ENCODE results near the gene POMGNT1. TPM values are rescaled to one million over a fixed set of nuclear protein-coding genes. Genes with fewer than 3 reads are reported as not detected.
"Not testable (repeated sequence)": the region's sequence is repeated elsewhere in the genome, so short reads cannot be mapped to it uniquely, and the experiment has no call there.

The POMGNT1 gene
- total and polyA plus RNA-seq, 4 donors, result 34.6 to 70.2 (median 44.7) TPM

- Histone ChIP-seq H3K9me3 (ENCODE audit: control insufficient read depth in 4 of 4, insufficient read depth in 3 of 4, low read length in 3 of 4) (no peaks in the 10 kb centered on the region), H3K9ac (ENCODE audit: insufficient read depth in 1 of 2, low read length in 2 of 2) (no peak overlapping the region), H3K4me1 (ENCODE audit: control insufficient read depth in 5 of 5, insufficient read depth in 5 of 5, low read length in 5 of 5) (peaks cover 0 to 17% (median 4%) of the 10 kb centered on the region in 5 donors), H3K4me3 (no peak overlapping the region), H3K27me3 (ENCODE audit: control insufficient read depth in 3 of 3, insufficient read depth in 3 of 3, low read length in 2 of 3) (no peaks in the 10 kb centered on the region), H3K36me3 (ENCODE audit: control insufficient read depth in 4 of 4, insufficient read depth in 4 of 4, low read length in 4 of 4) (no peaks in the 10 kb centered on the region), H3K27ac (ENCODE audit: low read depth in 1 of 2, low read length in 1 of 2) (no peak overlapping the region)
- DNase-seq (peak in 2 of 3 donors; percentile 11 to 31), ATAC-seq (ENCODE audit: insufficient read depth, low FRiP score) (no peak)
- TF ChIP-seq CTCF (IDR thresholded peaks at IDR 0.05; ENCODE audit: control extremely low read depth, extremely low read depth), result no peak
- 65 to 67% methylated on average over 3 of the region's 3 CpGs for WGBS, 2 donors
Measured at GRCh38 chr1:46244656-46245371, 46.6 kb upstream of the POMGNT1 start.

- 93 to 96% methylated on average over 3 of the region's 3 CpGs for WGBS, 2 donors
Measured at GRCh38 chr1:46243831-46244230, 45.6 kb upstream of the POMGNT1 start.

GRCh38 chr1:46242918-46243317 lies 44.7 kb upstream of the POMGNT1 start:
- WGBS, 2 donors, result 82 to 92% methylated on average over 1 of the region's 1 CpG
- Histone ChIP-seq H3K9ac (ENCODE audit: insufficient read depth in 1 of 2, low read length in 2 of 2) (no peak overlapping the region), H3K4me3 (no peak overlapping the region), H3K4me1 (ENCODE audit: control insufficient read depth in 5 of 5, insufficient read depth in 5 of 5, low read length in 5 of 5) (peaks cover 0 to 8% (median 0%) of the 10 kb centered on the region in 5 donors), H3K27me3 (ENCODE audit: control insufficient read depth in 3 of 3, insufficient read depth in 3 of 3, low read length in 2 of 3) (no peaks in the 10 kb centered on the region), H3K27ac (ENCODE audit: low read depth in 1 of 2, low read length in 1 of 2) (no peak overlapping the region), H3K9me3 (ENCODE audit: control insufficient read depth in 4 of 4, insufficient read depth in 3 of 4, low read length in 3 of 4) (no peaks in the 10 kb centered on the region), H3K36me3 (ENCODE audit: control insufficient read depth in 4 of 4, insufficient read depth in 4 of 4, low read length in 4 of 4) (no peaks in the 10 kb centered on the region)
- no peak for DNase-seq
- no peak for TF ChIP-seq CTCF (IDR thresholded peaks at IDR 0.05; ENCODE audit: control extremely low read depth, extremely low read depth)
- no peak for ATAC-seq (ENCODE audit: insufficient read depth, low FRiP score)

More at GRCh38 chr1:46243831-46244230, 45.6 kb upstream of the POMGNT1 start:
- not testable (repeated sequence) for ATAC-seq (ENCODE audit: insufficient read depth, low FRiP score); DNase-seq; H3K9ac ChIP-seq (ENCODE audit: insufficient read depth in 1 of 2, low read length in 2 of 2); H3K27me3 ChIP-seq (ENCODE audit: control insufficient read depth in 3 of 3, insufficient read depth in 3 of 3, low read length in 2 of 3); H3K9me3 ChIP-seq (ENCODE audit: control insufficient read depth in 4 of 4, insufficient read depth in 3 of 4, low read length in 3 of 4); H3K36me3 ChIP-seq (ENCODE audit: control insufficient read depth in 4 of 4, insufficient read depth in 4 of 4, low read length in 4 of 4); H3K27ac ChIP-seq (ENCODE audit: low read depth in 1 of 2, low read length in 1 of 2); H3K4me3 ChIP-seq
- peaks cover 0 to 17% (median 4%) of the 10 kb centered on the region in 5 donors for H3K4me1 ChIP-seq (ENCODE audit: control insufficient read depth in 5 of 5, insufficient read depth in 5 of 5, low read length in 5 of 5)

GRCh38 chr1:46241733-46242132 lies 43.5 kb upstream of the POMGNT1 start:
- not testable (repeated sequence) for H3K4me1 ChIP-seq (ENCODE audit: control insufficient read depth in 5 of 5, insufficient read depth in 5 of 5, low read length in 5 of 5); H3K4me3 ChIP-seq; H3K36me3 ChIP-seq (ENCODE audit: control insufficient read depth in 4 of 4, insufficient read depth in 4 of 4, low read length in 4 of 4); H3K27me3 ChIP-seq (ENCODE audit: control insufficient read depth in 3 of 3, insufficient read depth in 3 of 3, low read length in 2 of 3); H3K9me3 ChIP-seq (ENCODE audit: control insufficient read depth in 4 of 4, insufficient read depth in 3 of 4, low read length in 3 of 4); H3K27ac ChIP-seq (ENCODE audit: low read depth in 1 of 2, low read length in 1 of 2); H3K9ac ChIP-seq (ENCODE audit: insufficient read depth in 1 of 2, low read length in 2 of 2); ATAC-seq (ENCODE audit: insufficient read depth, low FRiP score); DNase-seq
- WGBS, 2 donors, result 87 to 92% methylated on average over 11 of the region's 38 CpGs

GRCh38 chr1:46238865-46239264 lies 40.6 kb upstream of the POMGNT1 start:
- not testable (repeated sequence) for H3K36me3 ChIP-seq (ENCODE audit: control insufficient read depth in 4 of 4, insufficient read depth in 4 of 4, low read length in 4 of 4); H3K4me1 ChIP-seq (ENCODE audit: control insufficient read depth in 5 of 5, insufficient read depth in 5 of 5, low read length in 5 of 5); ATAC-seq (ENCODE audit: insufficient read depth, low FRiP score); H3K9me3 ChIP-seq (ENCODE audit: control insufficient read depth in 4 of 4, insufficient read depth in 3 of 4, low read length in 3 of 4); H3K4me3 ChIP-seq; DNase-seq; H3K27ac ChIP-seq (ENCODE audit: low read depth in 1 of 2, low read length in 1 of 2); H3K9ac ChIP-seq (ENCODE audit: insufficient read depth in 1 of 2, low read length in 2 of 2); H3K27me3 ChIP-seq (ENCODE audit: control insufficient read depth in 3 of 3, insufficient read depth in 3 of 3, low read length in 2 of 3)
- 50 to 63% methylated on average over 1 of the region's 1 CpG for WGBS, 2 donors

Data from lung (tissue), 12 donors.